ENCODE measurements around the gene ZNF576.

- TF ChIP-seq, protein P1, sequence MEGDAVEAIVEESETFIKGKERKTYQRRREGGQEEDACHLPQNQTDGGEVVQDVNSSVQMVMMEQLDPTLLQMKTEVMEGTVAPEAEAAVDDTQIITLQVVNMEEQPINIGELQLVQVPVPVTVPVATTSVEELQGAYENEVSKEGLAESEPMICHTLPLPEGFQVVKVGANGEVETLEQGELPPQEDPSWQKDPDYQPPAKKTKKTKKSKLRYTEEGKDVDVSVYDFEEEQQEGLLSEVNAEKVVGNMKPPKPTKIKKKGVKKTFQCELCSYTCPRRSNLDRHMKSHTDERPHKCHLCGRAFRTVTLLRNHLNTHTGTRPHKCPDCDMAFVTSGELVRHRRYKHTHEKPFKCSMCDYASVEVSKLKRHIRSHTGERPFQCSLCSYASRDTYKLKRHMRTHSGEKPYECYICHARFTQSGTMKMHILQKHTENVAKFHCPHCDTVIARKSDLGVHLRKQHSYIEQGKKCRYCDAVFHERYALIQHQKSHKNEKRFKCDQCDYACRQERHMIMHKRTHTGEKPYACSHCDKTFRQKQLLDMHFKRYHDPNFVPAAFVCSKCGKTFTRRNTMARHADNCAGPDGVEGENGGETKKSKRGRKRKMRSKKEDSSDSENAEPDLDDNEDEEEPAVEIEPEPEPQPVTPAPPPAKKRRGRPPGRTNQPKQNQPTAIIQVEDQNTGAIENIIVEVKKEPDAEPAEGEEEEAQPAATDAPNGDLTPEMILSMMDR (conservative IDR thresholded peaks at IDR 0.05 in 1 of 2, IDR thresholded peaks at IDR 0.05 in 1 of 2; ENCODE audit: extremely low read depth in 1 of 2, insufficient read depth in 1 of 2, low read depth in 1 of 2, low read length in 2 of 2): no peak
- no peak for TF ChIP-seq EZH2 (IDR thresholded peaks at IDR 0.05; ENCODE audit: borderline replicate concordance, low read length)
Measured at GRCh38 chr19:43578787-43579186, 17.6 kb upstream of the ZNF576 start.
